Endodermal cell (in vitro differentiated cells): ENCODE measurements around the gene C4orf50. TPM values are rescaled to one million over a fixed set of nuclear protein-coding genes. Genes with fewer than 3 reads are reported as not detected.

Experiments used
- DNase-seq: peaks from one replicate; pipeline ENCODE4 v3.0.0-alpha.2; 2017
- H3K27ac ChIP-seq: 2 replicates; pipeline ENCODE4 v1.5.1; 2013; ENCODE audit warnings: mild to moderate bottlenecking, low read depth, low read length, moderate library complexity
- H3K27me3 ChIP-seq: 2 replicates; pipeline ENCODE4 v1.6.1; 2013; ENCODE audit warnings: mild to moderate bottlenecking, low read length, moderate library complexity; ENCODE audit not compliant: insufficient read depth, control insufficient read depth, poor library complexity, severe bottlenecking
- H3K36me3 ChIP-seq: 2 replicates; pipeline ENCODE4 v1.7.0; 2013; ENCODE audit warnings: mild to moderate bottlenecking, low read length, moderate library complexity; ENCODE audit not compliant: control insufficient read depth, insufficient read depth
- H3K4me1 ChIP-seq: one replicate; pipeline ENCODE4 v1.7.0; 2013; ENCODE audit warnings: low read length; ENCODE audit not compliant: control insufficient read depth, insufficient read depth
- H3K4me3 ChIP-seq: 2 replicates; pipeline ENCODE4 v1.5.1; 2013; ENCODE audit warnings: mild to moderate bottlenecking, low read length, moderate library complexity
- H3K9ac ChIP-seq: 2 replicates; pipeline ENCODE4 v1.6.1; 2013; ENCODE audit warnings: mild to moderate bottlenecking, low read length, moderate library complexity; ENCODE audit not compliant: poor library complexity, severe bottlenecking; ENCODE audit errors: extremely low read depth
- H3K9me3 ChIP-seq: 2 replicates; pipeline ENCODE4 v1.6.1; 2013; ENCODE audit warnings: mild to moderate bottlenecking, low read length, moderate library complexity; ENCODE audit not compliant: control insufficient read depth
- H3K27ac Mint-ChIP-seq: 2 replicates; pipeline ENCODE4 v1.8.0; 2020; ENCODE audit warnings: mixed read lengths
- H3K27me3 Mint-ChIP-seq: 2 replicates; pipeline ENCODE4 v1.8.0; 2021; ENCODE audit warnings: mild to moderate bottlenecking, mixed read lengths; ENCODE audit not compliant: insufficient read depth
- H3K36me3 Mint-ChIP-seq: 2 replicates; pipeline ENCODE4 v1.8.0; 2020; ENCODE audit warnings: low read depth, mixed read lengths
- H3K4me1 Mint-ChIP-seq: 2 replicates; pipeline ENCODE4 v1.8.0; 2020; ENCODE audit warnings: mixed read lengths
- H3K4me3 Mint-ChIP-seq: 2 replicates; pipeline ENCODE4 v1.8.0; 2020; ENCODE audit warnings: mild to moderate bottlenecking, moderate library complexity, mixed read lengths
- H3K9me3 Mint-ChIP-seq: 2 replicates; pipeline ENCODE4 v1.8.0; 2020; ENCODE audit warnings: mild to moderate bottlenecking, mixed read lengths
- WGBS, 2 experiments: methylation state at CpG; one replicate each; pipeline versions ENCODE4 v1.1.5 to v1.1.7; 2013; ENCODE audit warnings: missing lambda C conversion rate in 2 of 2, mixed read lengths in 1 of 2; ENCODE audit not compliant: insufficient coverage in 1 of 2, insufficient read length in 1 of 2; 5-methylcytosine and 5-hydroxymethylcytosine counted together
- total RNA-seq, 2 donors: library from RNA; stranded (reverse); fragmentation: NEBNext Ultra II Directional in 1 of 2; extraction: Animal tissue kit (Norgen Biotek cat#: 25700) in 1 of 2; gene quantifications; 2 replicates in 1 of 2; 3 replicates in 1 of 2; pipeline ENCODE4 v1.2.1, GENCODE V29; 2021
- TF ChIP-seq, protein P1 (sequence below): fragments of 200-600 bp; sonication (generic); conservative IDR thresholded peaks from 2 replicates; pipeline ENCODE4 v1.5.0; 2021; ENCODE audit warnings: antibody characterized with exemption, mild to moderate bottlenecking

The C4orf50 gene
- total RNA-seq, 2 donors from 2014 or later, result 0.84 to 1.6 TPM

DNA sequence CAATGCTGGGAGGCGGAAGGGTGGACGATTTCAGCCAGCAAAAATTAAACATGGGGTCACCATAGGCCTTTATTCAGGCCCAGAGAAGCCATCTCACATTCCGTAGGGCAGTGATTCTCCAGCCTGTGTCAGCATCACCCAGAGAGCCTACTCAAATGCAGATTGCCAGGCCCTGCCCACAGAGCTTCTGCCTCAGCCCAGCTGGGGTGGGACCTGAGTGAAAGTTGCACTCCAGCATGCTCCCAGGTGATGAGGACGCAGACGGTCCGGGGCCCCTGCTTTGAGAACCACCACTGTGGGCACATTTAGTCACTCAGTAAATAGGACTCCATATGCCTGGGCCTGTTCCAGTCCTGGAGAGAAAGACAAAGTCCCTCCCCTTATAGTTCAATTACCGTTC, 12.4 kb upstream of the C4orf50 start:
- Mint-ChIP-seq H3K4me1 (no peaks in the 10 kb centered on the region), H3K4me3 (no peak overlapping the region), H3K27ac (no peak overlapping the region), H3K27me3 (no peaks in the 10 kb centered on the region), H3K36me3 (no peaks in the 10 kb centered on the region), H3K9me3 (no peaks in the 10 kb centered on the region)
- Histone ChIP-seq H3K4me1 (no peaks in the 10 kb centered on the region), H3K27ac (no peak overlapping the region), H3K9me3 (no peaks in the 10 kb centered on the region), H3K27me3 (no peaks in the 10 kb centered on the region), H3K4me3 (no peak overlapping the region), H3K9ac (no peak overlapping the region), H3K36me3 (no peaks in the 10 kb centered on the region)
- TF ChIP-seq, protein P1, sequence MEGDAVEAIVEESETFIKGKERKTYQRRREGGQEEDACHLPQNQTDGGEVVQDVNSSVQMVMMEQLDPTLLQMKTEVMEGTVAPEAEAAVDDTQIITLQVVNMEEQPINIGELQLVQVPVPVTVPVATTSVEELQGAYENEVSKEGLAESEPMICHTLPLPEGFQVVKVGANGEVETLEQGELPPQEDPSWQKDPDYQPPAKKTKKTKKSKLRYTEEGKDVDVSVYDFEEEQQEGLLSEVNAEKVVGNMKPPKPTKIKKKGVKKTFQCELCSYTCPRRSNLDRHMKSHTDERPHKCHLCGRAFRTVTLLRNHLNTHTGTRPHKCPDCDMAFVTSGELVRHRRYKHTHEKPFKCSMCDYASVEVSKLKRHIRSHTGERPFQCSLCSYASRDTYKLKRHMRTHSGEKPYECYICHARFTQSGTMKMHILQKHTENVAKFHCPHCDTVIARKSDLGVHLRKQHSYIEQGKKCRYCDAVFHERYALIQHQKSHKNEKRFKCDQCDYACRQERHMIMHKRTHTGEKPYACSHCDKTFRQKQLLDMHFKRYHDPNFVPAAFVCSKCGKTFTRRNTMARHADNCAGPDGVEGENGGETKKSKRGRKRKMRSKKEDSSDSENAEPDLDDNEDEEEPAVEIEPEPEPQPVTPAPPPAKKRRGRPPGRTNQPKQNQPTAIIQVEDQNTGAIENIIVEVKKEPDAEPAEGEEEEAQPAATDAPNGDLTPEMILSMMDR, result no peak
- WGBS, 2 experiments, result 93 to 98% methylated on average over 6 to 7 of the region's 7 CpGs
- no peak for DNase-seq

DNA sequence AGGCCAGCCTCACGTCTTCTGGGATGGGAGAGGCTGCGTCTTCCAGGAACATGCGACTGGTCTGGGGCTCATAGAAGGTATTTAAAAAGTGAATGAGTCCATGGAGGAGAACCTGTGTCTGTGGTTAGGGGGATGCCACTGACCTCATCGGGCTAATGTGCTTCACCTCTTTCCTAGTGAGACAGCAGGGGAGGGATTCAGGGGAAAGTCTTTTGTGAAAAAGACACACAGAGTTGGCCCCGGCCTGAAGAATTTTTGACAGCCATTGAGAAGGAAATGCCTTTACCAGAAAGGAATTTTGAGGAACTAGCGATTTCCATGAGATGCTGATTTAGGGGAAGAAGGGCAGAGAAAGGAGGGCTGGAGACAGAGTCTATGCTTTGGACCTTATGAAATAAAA, 11.0 kb upstream of the C4orf50 start:
- H3K4me1 ChIP-seq, result no peaks in the 10 kb centered on the region
- WGBS, 2 experiments, result 67 to 73% methylated on average over 5 to 6 of the region's 6 CpGs
- no peak overlapping the region for H3K4me3 Mint-ChIP-seq
- no peaks in the 10 kb centered on the region for H3K36me3 ChIP-seq
- no peak overlapping the region for H3K9ac ChIP-seq
- H3K9me3 Mint-ChIP-seq, result no peaks in the 10 kb centered on the region
- H3K36me3 Mint-ChIP-seq, result no peaks in the 10 kb centered on the region
- H3K27me3 ChIP-seq, result no peaks in the 10 kb centered on the region
- H3K27ac Mint-ChIP-seq, result no peak overlapping the region
- no peak overlapping the region for H3K4me3 ChIP-seq
- no peaks in the 10 kb centered on the region for H3K9me3 ChIP-seq
- no peaks in the 10 kb centered on the region for H3K27me3 Mint-ChIP-seq
- H3K4me1 Mint-ChIP-seq, result no peaks in the 10 kb centered on the region
- no peak for DNase-seq
- TF ChIP-seq, protein P1, result no peak
- no peak overlapping the region for H3K27ac ChIP-seq

- H3K27ac Mint-ChIP-seq, result no peak overlapping the region
- H3K27me3 Mint-ChIP-seq, result no peaks in the 10 kb centered on the region
- Histone ChIP-seq H3K4me3 (no peak overlapping the region), H3K9ac (no peak overlapping the region), H3K36me3 (no peaks in the 10 kb centered on the region), H3K9me3 (no peaks in the 10 kb centered on the region), H3K4me1 (no peaks in the 10 kb centered on the region), H3K27me3 (no peaks in the 10 kb centered on the region), H3K27ac (no peak overlapping the region)
- TF ChIP-seq, protein P1, result no peak
- WGBS, 2 experiments, result 89 to 90% methylated on average over 9 to 10 of the region's 10 CpGs
- H3K4me3 Mint-ChIP-seq, result no peak overlapping the region
- no peaks in the 10 kb centered on the region for H3K36me3 Mint-ChIP-seq
- H3K4me1 Mint-ChIP-seq, result no peaks in the 10 kb centered on the region
- H3K9me3 Mint-ChIP-seq, result no peaks in the 10 kb centered on the region
- DNase-seq, result no peak
Measured at GRCh38 chr4:6028168-6028567, 9.9 kb upstream of the C4orf50 start.
